CD4-positive, alpha-beta memory T cell (primary cell): Measurements from ENCODE around the gene GSTT2. TPM values are rescaled to one million over a fixed set of nuclear protein-coding genes. Genes with fewer than 3 reads are reported as not detected.
"Not testable (repeated sequence)": the region's sequence is repeated elsewhere in the genome, so short reads cannot be mapped to it uniquely, and the experiment has no call there.

Experiments used
- CTCF ChIA-PET: fragments of 350-600 bp; sonication (Branson Sonifier 250); formaldehyde crosslinking; loops from one replicate; lab custom pipeline; 2021; ENCODE audit warnings: inconsistent platforms; ENCODE audit not compliant: partially characterized antibody; lab: Charles Lee
- POLR2A ChIA-PET: fragments of 350-600 bp; sonication (Branson Sonifier 250); formaldehyde crosslinking; loops from one replicate; lab custom pipeline; 2021; ENCODE audit not compliant: partially characterized antibody; lab: Charles Lee
- DNase-seq, 5 donors: peaks; one replicate each; pipeline versions ENCODE4 v3.0.0 to v3.0.0-alpha.2; 2020 to 2022; ENCODE audit warnings: mixed read lengths in 1 of 5
- H3K27ac ChIP-seq: one replicate; pipeline ENCODE4 v1.7.0; 2013; ENCODE audit warnings: low read depth, low read length
- H3K27me3 ChIP-seq: 2 replicates; pipeline ENCODE4 v1.7.0; 2013; ENCODE audit warnings: mild to moderate bottlenecking, low read length, moderate library complexity; ENCODE audit not compliant: insufficient read depth
- H3K36me3 ChIP-seq: 2 replicates; pipeline ENCODE4 v1.7.0; 2013; ENCODE audit warnings: mild to moderate bottlenecking, low read length, moderate library complexity; ENCODE audit not compliant: insufficient read depth
- H3K4me1 ChIP-seq: 2 replicates; pipeline ENCODE4 v1.7.0; 2013; ENCODE audit warnings: mild to moderate bottlenecking, low read length, moderate library complexity; ENCODE audit not compliant: insufficient read depth
- H3K4me3 ChIP-seq, 2 donors: one replicate each; pipeline ENCODE4 v1.7.0; 2013; ENCODE audit warnings: low read length in 2 of 2, mild to moderate bottlenecking in 1 of 2
- H3K9me3 ChIP-seq, 2 donors: one replicate each; pipeline ENCODE4 v1.7.0; 2013; ENCODE audit warnings: low read length in 2 of 2, control low read depth in 1 of 2; ENCODE audit not compliant: control insufficient read depth in 1 of 2
- H3K27ac Mint-ChIP-seq, 7 donors: one replicate each; pipeline ENCODE4 v1.8.0; 2020 to 2021; ENCODE audit warnings: mixed read lengths in 7 of 7, mild to moderate bottlenecking in 6 of 7, inconsistent platforms in 3 of 7, moderate library complexity in 3 of 7
- H3K27me3 Mint-ChIP-seq, 2 donors: one replicate each; pipeline ENCODE4 v1.8.0; 2020 to 2021; ENCODE audit warnings: mixed read lengths in 2 of 2
- H3K36me3 Mint-ChIP-seq, 2 donors: one replicate each; pipeline ENCODE4 v1.8.0; 2020 to 2021; ENCODE audit warnings: mixed read lengths in 2 of 2, inconsistent platforms in 1 of 2, mild to moderate bottlenecking in 1 of 2
- H3K4me1 Mint-ChIP-seq, 4 donors: one replicate each; pipeline ENCODE4 v1.8.0; 2020 to 2021; ENCODE audit warnings: mixed read lengths in 4 of 4, mild to moderate bottlenecking in 1 of 4
- H3K4me3 Mint-ChIP-seq, 8 donors: one replicate each; pipeline ENCODE4 v1.8.0; 2020 to 2021; ENCODE audit warnings: mixed read lengths in 8 of 8, mild to moderate bottlenecking in 7 of 8, moderate library complexity in 6 of 8, inconsistent platforms in 3 of 8
- H3K9me3 Mint-ChIP-seq, 8 donors: one replicate each; pipeline ENCODE4 v1.8.0; 2020 to 2021; ENCODE audit warnings: mixed read lengths in 8 of 8, mild to moderate bottlenecking in 5 of 8, inconsistent platforms in 3 of 8, moderate library complexity in 1 of 8
- intact Hi-C: fragments of 100-400 bp; cut with micrococcal nuclease; formaldehyde crosslinking; loops from one replicate; pipeline ENCODE4 v1.15.1; 2023
- polyA plus RNA-seq, 2 donors: library from polyadenylated mRNA; unstranded; fragments of 300-500 nt; fragmentation: Illumina TruSeq; gene quantifications; one replicate each; pipeline ENCODE4 v1.2.3, GENCODE V29; 2021
- total RNA-seq, 2 experiments: library from RNA; stranded (reverse); gene quantifications; one replicate each; pipeline ENCODE4 v1.2.3, GENCODE V29; 2021

Gene GSTT2
- total and polyA plus RNA-seq, 4 experiments from 2014 or later, result not detected

DNA sequence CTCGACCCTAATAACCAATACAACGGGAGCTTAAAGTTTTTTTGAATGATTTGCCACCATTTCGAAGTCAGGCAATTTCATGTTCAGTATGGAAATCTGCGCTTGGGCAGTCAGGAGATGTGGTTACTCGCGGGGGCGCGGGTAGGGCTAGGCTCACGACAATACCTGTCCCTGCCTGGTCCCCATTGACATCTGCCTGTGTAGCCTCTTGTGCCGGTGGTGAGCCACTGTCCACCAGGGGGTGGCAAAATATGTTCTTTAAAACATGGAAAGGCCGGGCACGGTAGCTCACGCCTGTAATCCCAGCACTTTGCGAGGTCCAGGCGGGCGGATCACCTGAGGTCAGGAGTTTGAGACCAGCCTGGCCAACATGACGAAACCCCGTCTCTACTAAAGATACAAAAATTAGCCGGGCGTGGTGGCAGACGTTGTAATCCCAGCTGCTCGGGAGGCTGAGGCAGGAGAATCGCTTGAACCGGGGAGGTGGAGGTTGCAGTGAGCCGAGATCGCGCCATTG lies 5.0 kb upstream of the GSTT2 start:
- H3K9me3 ChIP-seq, result not testable (repeated sequence)

DNA sequence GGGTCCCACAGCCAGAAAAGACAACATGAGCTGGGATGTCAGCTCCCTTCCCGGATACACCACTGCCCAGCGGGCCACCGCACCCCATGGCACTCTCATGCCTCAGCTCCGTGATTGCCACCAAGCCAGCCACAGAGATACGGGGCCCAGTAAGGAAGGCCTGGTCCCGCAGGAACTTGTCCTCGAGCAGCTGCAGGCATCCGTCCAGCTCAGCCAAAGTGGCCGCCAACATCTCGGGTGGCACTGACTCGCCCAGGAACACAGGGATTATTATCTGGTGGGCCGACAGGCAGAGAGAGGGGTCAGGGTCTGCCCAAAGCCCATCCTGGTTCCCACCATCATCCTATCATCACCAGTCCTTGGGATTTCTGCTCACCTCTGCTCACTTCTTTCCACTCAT lies 2.6 kb upstream of the GSTT2 start:
- POLR2A ChIA-PET, result not testable (repeated sequence)

More for the DNA sequence above, 5.0 kb upstream of the GSTT2 start:
- POLR2A ChIA-PET, H3K9me3 Mint-ChIP-seq, H3K27ac ChIP-seq, H3K27me3 Mint-ChIP-seq, H3K4me3 ChIP-seq, H3K4me3 Mint-ChIP-seq, DNase-seq, CTCF ChIA-PET, H3K27ac Mint-ChIP-seq, H3K27me3 ChIP-seq: not testable (repeated sequence)
- Histone ChIP-seq H3K36me3 (peaks cover 18% of the 10 kb centered on the region), H3K4me1 (peaks cover 15% of the 10 kb centered on the region)
- peaks cover 5 to 19% (median 14%) of the 10 kb centered on the region in 4 donors for H3K4me1 Mint-ChIP-seq
- H3K36me3 Mint-ChIP-seq, result peaks cover 15 to 19% of the 10 kb centered on the region in 2 donors
- intact Hi-C loops, result loop anchor here (10.0 kb wide), 1 partner anchor 60 kb away; no protein-coding TSS in a partner anchor

DNA sequence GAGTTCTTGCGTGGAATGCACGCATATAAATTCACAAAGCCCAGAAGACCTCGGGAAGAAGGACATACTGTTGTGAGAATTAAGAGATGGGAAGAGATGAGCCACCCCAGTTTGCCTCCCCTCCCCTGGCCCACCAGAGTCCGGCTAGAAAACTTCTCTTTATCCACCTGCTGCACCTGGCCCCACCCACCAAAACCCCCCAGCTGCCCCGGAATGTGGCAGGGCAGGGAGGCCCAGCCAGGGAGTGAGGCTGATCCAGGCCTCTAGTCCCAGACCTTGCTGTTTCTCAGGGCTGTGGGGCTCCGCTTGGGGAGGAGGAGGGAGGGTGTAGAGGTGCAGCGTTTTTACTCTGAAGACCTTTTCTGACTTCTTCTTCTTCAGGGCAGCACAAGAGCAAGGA lies 633 bp downstream of the GSTT2 start:
- H3K27ac Mint-ChIP-seq, DNase-seq, H3K9me3 Mint-ChIP-seq, CTCF ChIA-PET, H3K4me1 Mint-ChIP-seq, H3K4me3 ChIP-seq, H3K4me1 ChIP-seq, H3K27me3 Mint-ChIP-seq, POLR2A ChIA-PET, H3K9me3 ChIP-seq, H3K27me3 ChIP-seq, H3K27ac ChIP-seq, H3K36me3 Mint-ChIP-seq, H3K4me3 Mint-ChIP-seq, H3K36me3 ChIP-seq: not testable (repeated sequence)
- intact Hi-C loops, result loop anchor here (10.0 kb wide), 1 partner anchor 544 kb away; no protein-coding TSS in a partner anchor

More for the DNA sequence above, 2.6 kb upstream of the GSTT2 start:
- H3K27me3 Mint-ChIP-seq, H3K36me3 Mint-ChIP-seq, H3K36me3 ChIP-seq, H3K4me3 Mint-ChIP-seq, H3K4me3 ChIP-seq, H3K9me3 ChIP-seq, DNase-seq, H3K27ac ChIP-seq, H3K27ac Mint-ChIP-seq, H3K27me3 ChIP-seq, CTCF ChIA-PET, H3K9me3 Mint-ChIP-seq, H3K4me1 ChIP-seq, H3K4me1 Mint-ChIP-seq: not testable (repeated sequence)
- intact Hi-C loops, result loop anchor here (10.0 kb wide), 1 partner anchor 63 kb away; no protein-coding TSS in a partner anchor

DNA sequence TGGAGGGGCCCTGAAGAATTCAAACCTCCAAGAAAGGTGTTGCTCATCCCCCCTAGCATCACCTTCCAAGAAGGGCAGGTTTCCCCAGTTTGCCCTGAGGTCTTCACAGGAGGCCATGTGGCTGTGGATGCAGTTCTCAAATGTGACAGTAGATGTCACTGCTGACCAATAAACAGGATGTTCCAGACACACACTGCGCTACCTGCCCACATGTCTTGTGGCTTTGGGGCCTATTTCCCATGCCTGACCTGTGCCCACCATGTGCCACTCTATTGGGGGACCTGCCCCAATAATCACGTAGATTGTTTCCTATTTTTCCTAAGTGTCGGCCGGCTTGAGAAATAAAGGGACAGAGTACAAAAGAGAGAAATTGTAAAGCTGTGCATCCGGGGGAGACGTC lies 4.5 kb downstream of the GSTT2 start:
- no peaks in the 10 kb centered on the region for H3K4me1 ChIP-seq
- no peak overlapping the region for H3K27ac ChIP-seq
- Mint-ChIP-seq H3K4me3 (no peak overlapping the region), H3K4me1 (peaks cover 0 to 4% (median under 1%) of the 10 kb centered on the region in 4 donors), H3K36me3 (no peaks in the 10 kb centered on the region), H3K9me3 (peaks cover 0 to 1% (median 0%) of the 10 kb centered on the region in 8 donors), H3K27me3 (peaks cover 0 to 1% of the 10 kb centered on the region in 2 donors), H3K27ac (no peak overlapping the region)
- no peaks in the 10 kb centered on the region for H3K36me3 ChIP-seq
- DNase-seq, result peak in 4 of 5 donors; percentile 27 to 66 (median 46)
- H3K4me3 ChIP-seq, result no peak overlapping the region
- no peaks in the 10 kb centered on the region for H3K9me3 ChIP-seq
- ChIA-PET POLR2A (no interaction called here), CTCF (no interaction called here)
- H3K27me3 ChIP-seq, result no peaks in the 10 kb centered on the region
- intact Hi-C loops, result loop anchor here (10.0 kb wide), 1 partner anchor 540 kb away; no protein-coding TSS in a partner anchor

DNA sequence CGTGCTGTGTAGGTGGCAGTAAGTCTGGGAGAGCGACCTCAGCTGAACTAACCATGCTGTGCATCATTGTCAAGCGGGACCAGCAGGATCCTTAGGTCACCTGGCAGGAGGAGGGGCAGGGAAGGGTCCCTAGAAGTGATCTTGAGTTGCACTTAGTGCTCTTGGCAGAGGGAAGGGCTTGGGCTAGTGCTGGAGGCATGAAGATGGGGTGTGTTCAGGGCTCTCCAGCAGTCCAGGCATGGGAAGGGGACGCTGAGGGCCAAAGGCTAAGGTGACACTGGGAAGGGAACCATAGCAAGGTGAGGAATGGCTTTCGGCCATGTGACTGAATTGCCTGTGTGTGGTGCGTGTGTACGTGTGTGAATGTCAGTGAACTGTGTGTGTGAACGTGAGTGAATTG lies 6.2 kb downstream of the GSTT2 start:
- H3K36me3 Mint-ChIP-seq, DNase-seq, H3K36me3 ChIP-seq, POLR2A ChIA-PET, H3K9me3 ChIP-seq, CTCF ChIA-PET, H3K4me3 ChIP-seq, H3K27me3 Mint-ChIP-seq, H3K27ac ChIP-seq, H3K4me1 Mint-ChIP-seq, H3K27me3 ChIP-seq, H3K27ac Mint-ChIP-seq, H3K9me3 Mint-ChIP-seq, H3K4me1 ChIP-seq, H3K4me3 Mint-ChIP-seq: not testable (repeated sequence)
- intact Hi-C loops, result loop anchor here (10.0 kb wide), 1 partner anchor 539 kb away; no protein-coding TSS in a partner anchor

DNA sequence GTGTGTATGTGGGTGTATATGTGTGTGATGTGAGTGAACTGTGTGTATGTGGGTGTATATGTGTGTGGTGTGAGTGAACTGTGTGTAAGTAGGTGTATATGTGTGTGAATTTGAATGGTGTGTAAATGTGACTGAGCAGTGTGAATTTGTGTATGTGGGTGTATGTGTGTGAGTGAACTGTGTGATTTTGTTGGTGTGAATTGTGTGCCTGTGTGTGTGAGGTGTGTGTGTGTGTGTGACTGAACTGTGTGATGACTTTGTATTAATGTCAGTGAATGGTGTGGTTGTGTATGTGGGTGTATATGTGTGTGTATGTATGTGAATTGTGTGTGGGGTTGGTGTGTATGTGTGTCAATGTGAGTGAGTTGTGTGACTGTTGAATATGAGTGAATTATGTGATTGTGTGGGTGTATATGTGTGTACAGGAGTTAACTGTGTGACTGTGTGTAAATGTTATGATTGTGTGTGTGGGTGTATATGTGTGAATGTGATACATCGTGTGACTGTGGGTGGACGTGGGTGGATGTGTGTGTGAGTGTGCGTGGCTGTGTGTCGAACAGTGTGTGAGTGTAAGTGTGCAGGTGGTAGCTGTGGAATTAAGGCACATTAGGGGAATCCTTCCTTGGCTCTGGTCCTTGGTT lies 6.7 kb downstream of the GSTT2 start:
- H3K36me3 ChIP-seq, H3K27me3 ChIP-seq, H3K4me1 ChIP-seq, H3K4me1 Mint-ChIP-seq, H3K4me3 Mint-ChIP-seq, CTCF ChIA-PET, H3K9me3 ChIP-seq, H3K27me3 Mint-ChIP-seq, H3K27ac ChIP-seq, H3K36me3 Mint-ChIP-seq, H3K9me3 Mint-ChIP-seq, DNase-seq, POLR2A ChIA-PET, H3K4me3 ChIP-seq: not testable (repeated sequence)
- intact Hi-C loops, result loop anchor here (10.0 kb wide), 1 partner anchor 538 kb away; no protein-coding TSS in a partner anchor
- peak overlapping the region in 1 of 7 donors; percentile 76 for H3K27ac Mint-ChIP-seq

DNA sequence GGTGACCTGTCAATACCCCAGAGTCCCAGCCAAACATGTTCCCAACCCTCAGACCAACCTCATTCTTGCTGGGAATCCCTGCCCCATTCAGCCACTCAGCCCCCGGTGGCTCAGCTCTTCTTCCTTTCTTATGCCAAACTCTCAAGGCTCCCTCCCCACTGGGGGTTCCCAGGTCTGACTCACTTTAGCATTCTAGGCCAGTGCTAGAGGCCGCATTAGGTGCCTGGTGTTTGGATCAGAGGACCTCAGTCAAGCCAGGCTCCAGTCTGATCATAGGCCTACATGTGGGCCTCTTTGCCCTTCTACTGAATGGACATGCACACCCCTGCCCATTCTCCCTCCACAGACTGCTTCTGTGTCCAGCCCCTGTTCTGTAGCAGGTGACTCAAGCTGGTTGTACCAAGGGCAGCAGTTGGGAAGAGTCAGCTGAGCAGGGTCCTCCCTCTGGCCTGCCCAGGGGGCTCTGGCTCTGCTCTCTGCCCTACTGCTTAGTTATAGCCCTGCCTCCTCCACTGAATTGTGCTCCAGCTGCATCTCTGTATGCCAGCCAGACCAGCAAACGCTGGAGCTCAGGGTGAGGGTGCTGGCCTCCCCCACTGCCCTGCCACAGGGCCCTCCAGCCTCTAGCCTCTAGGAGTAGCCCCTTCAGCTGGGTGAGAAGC lies 9.8 kb downstream of the GSTT2 start:
- H3K27ac ChIP-seq, H3K4me1 ChIP-seq, H3K36me3 Mint-ChIP-seq, H3K27ac Mint-ChIP-seq, H3K36me3 ChIP-seq, H3K9me3 ChIP-seq, H3K4me3 Mint-ChIP-seq, H3K27me3 ChIP-seq, H3K4me3 ChIP-seq, H3K27me3 Mint-ChIP-seq, H3K9me3 Mint-ChIP-seq, H3K4me1 Mint-ChIP-seq, POLR2A ChIA-PET, DNase-seq, CTCF ChIA-PET: not testable (repeated sequence)
- intact Hi-C loops, result loop anchor here (10.0 kb wide), 1 partner anchor 535 kb away; no protein-coding TSS in a partner anchor
